GM12873 (cell line): ENCODE results near the gene TOGARAM1.

Experiments used
- CTCF ChIP-seq: IDR thresholded peaks from 2 replicates; pipeline ENCODE4 v1.5.1; 2012; ENCODE audit warnings: low read depth, mild to moderate bottlenecking, moderate library complexity, low read length, control low read depth; ENCODE audit not compliant: insufficient read depth; ENCODE audit errors: missing control alignments

The TOGARAM1 gene

GRCh38 chr14:44995770-44996294 lies 33.8 kb downstream of the TOGARAM1 start:
- no peak for TF ChIP-seq CTCF

- no peak for TF ChIP-seq CTCF
These were observed 41.9 kb downstream of the TOGARAM1 start for GRCh38 chr14:45003924-45004323.

GRCh38 chr14:45015133-45015532 lies 53.1 kb downstream of the TOGARAM1 start:
- TF ChIP-seq CTCF: no peak

- no peak for TF ChIP-seq CTCF
These were observed 66.2 kb downstream of the TOGARAM1 start for GRCh38 chr14:45028107-45028626.

- no peak for TF ChIP-seq CTCF
These were observed 72.7 kb downstream of the TOGARAM1 start for GRCh38 chr14:45034730-45035129.

GRCh38 chr14:45038256-45038655 lies 76.3 kb downstream of the TOGARAM1 start:
- no peak for TF ChIP-seq CTCF

GRCh38 chr14:45038865-45039264 lies 76.9 kb downstream of the TOGARAM1 start:
- no peak for TF ChIP-seq CTCF
